Kidney epithelial cell (primary cell): ENCODE data around the gene CACNB2. TPM values are rescaled to one million over a fixed set of nuclear protein-coding genes. Genes with fewer than 3 reads are reported as not detected.

Source experiments
- DNase-seq: peaks from one replicate; pipeline ENCODE4 v3.0.0-alpha.2; 2010; ENCODE audit warnings: low read depth
- H3K27me3 ChIP-seq: 2 replicates; pipeline ENCODE4 v1.6.0; 2011; ENCODE audit warnings: low read length; ENCODE audit not compliant: control insufficient read depth, insufficient read depth
- H3K36me3 ChIP-seq: 2 replicates; pipeline ENCODE4 v1.5.1; 2011; ENCODE audit warnings: low read length; ENCODE audit not compliant: control insufficient read depth, insufficient read depth
- H3K4me3 ChIP-seq: 2 replicates; pipeline ENCODE4 v1.5.1; 2011; ENCODE audit warnings: low read depth, mild to moderate bottlenecking, control low read depth, low read length
- CTCF ChIP-seq: IDR thresholded peaks from 2 replicates; pipeline ENCODE4 v1.5.1; 2011; ENCODE audit warnings: mild to moderate bottlenecking, moderate library complexity, low read length, control low read depth, inconsistent platforms; ENCODE audit not compliant: insufficient read depth, poor library complexity, severe bottlenecking
- total RNA-seq: library from RNA; depleted of rRNA; stranded (reverse); fragments of >200 nt; gene quantifications from 2 replicates; pipeline ENCODE4 v1.2.3, GENCODE V29; 2015

The CACNB2 gene
- total RNA-seq, 1 donor from 2014 or later: 0.04 TPM

DNA sequence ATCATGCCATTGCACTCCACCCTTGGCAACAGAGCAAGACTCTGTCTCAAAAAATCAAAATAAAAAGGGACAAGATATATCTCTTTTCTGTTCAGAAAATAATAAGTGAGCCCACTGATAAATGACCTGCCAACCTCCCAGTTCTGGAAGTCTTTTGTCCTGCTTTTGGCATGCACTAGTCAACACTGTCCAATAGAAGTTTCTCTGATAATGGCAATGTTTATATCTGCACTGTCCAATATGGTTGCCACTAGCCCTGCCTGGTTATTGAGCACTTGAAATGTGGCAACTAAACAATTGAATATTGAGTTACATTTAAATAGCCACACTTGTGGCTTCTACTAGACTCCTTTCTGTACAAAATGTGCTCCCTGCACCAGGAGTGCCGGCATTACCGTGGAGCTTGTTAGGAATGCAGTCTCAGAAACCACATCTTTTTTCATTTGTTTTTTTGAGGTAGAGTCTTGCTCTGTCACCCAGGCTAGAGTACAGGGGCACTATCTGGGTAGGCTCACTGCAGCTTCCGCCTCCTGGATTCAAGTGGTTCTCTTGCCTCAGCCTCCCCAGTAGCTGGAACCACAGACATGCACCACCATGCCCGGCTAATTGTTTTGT lies 229.7 kb downstream of the CACNB2 start:
- no peak for DNase-seq
- Histone ChIP-seq H3K27me3 (no peaks in the 10 kb centered on the region), H3K4me3 (no peak overlapping the region), H3K36me3 (no peaks in the 10 kb centered on the region)
- no peak for TF ChIP-seq CTCF

DNA sequence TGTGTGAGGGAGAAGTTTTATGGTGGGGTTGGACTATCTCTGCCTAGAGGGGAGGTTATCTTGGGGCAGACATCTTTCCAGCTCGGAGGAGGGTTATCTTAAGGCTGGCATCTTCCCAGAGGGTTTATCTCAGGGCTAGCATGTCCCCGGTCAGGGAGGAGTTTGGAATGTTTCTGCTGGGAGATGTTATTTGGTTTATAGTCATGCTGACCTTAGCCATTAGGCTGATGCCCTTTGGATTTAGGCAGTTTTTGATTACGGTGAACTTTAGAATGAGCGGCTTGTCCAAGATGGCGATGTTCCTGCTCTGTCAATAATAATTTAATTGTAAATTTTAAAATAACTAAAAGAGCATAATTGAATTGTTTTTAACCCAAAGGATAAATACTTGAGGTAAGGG lies 236.4 kb downstream of the CACNB2 start:
- Histone ChIP-seq H3K36me3 (no peaks in the 10 kb centered on the region), H3K27me3 (no peaks in the 10 kb centered on the region), H3K4me3 (no peak overlapping the region)
- DNase-seq: no peak
- no peak for TF ChIP-seq CTCF

DNA sequence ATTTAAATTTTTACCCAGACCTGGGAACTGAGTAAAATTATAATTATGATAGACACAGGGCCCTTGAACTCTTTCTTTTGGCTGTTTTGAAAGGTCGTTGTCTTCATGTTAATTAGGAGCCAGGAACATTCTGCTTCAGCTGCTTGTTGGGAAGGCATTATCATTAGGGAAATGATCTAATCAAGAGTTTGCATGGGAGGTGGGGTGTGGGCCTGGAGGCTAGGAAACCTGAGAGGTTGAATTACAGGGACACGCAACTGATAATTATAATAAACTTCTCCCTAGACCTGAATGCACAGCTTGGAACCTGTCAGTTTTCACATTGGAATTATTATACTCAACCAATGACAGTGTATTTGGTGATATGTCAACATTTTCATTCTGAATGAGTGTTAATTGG lies 237.7 kb downstream of the CACNB2 start:
- DNase-seq: no peak
- no peak for TF ChIP-seq CTCF
- H3K36me3 ChIP-seq: no peaks in the 10 kb centered on the region
- H3K27me3 ChIP-seq: no peaks in the 10 kb centered on the region
- H3K4me3 ChIP-seq: no peak overlapping the region

GRCh38 chr10:18378766-18379165 lies 238.5 kb downstream of the CACNB2 start:
- H3K36me3 ChIP-seq: no peaks in the 10 kb centered on the region
- H3K27me3 ChIP-seq: no peaks in the 10 kb centered on the region
- no peak overlapping the region for H3K4me3 ChIP-seq
- no peak for DNase-seq
- TF ChIP-seq CTCF: no peak

GRCh38 chr10:18381679-18382078 lies 241.5 kb downstream of the CACNB2 start:
- H3K36me3 ChIP-seq: no peaks in the 10 kb centered on the region
- no peak overlapping the region for H3K4me3 ChIP-seq
- H3K27me3 ChIP-seq: no peaks in the 10 kb centered on the region
- no peak for TF ChIP-seq CTCF
- no peak for DNase-seq

GRCh38 chr10:18397906-18398305 lies 257.7 kb downstream of the CACNB2 start:
- H3K4me3 ChIP-seq: no peak overlapping the region
- no peak for DNase-seq
- no peaks in the 10 kb centered on the region for H3K36me3 ChIP-seq
- no peak for TF ChIP-seq CTCF
- peaks cover 2% of the 10 kb centered on the region for H3K27me3 ChIP-seq
